H9 (cell line): ENCODE data around the gene DLD. TPM values are rescaled to one million over a fixed set of nuclear protein-coding genes. Genes with fewer than 3 reads are reported as not detected.

Experiments used
- DNase-seq: peaks from one replicate; pipeline ENCODE4 v3.0.0-alpha.2; 2017
- H2AFZ ChIP-seq: one replicate; pipeline ENCODE4 v1.6.1; 2013; ENCODE audit warnings: mild to moderate bottlenecking, low read length, control low read depth, moderate library complexity
- H2AK5ac ChIP-seq: 2 replicates; pipeline ENCODE4 v1.6.1; 2013; ENCODE audit warnings: low read length, control low read depth, mixed read lengths; ENCODE audit not compliant: insufficient read length
- H2BK120ac ChIP-seq: one replicate; pipeline ENCODE4 v1.6.1; 2013; ENCODE audit warnings: low read depth, mild to moderate bottlenecking, low read length, control low read depth, inconsistent platforms; ENCODE audit not compliant: poor library complexity, severe bottlenecking
- H2BK12ac ChIP-seq: 2 replicates; pipeline ENCODE4 v1.6.1; 2013; ENCODE audit warnings: low read length, control low read depth, mixed read lengths, low read depth; ENCODE audit not compliant: insufficient read length
- H2BK15ac ChIP-seq: 2 replicates; pipeline ENCODE4 v1.6.1; 2013; ENCODE audit warnings: low read depth, low read length, control low read depth
- H2BK20ac ChIP-seq: one replicate; pipeline ENCODE4 v1.6.1; 2013; ENCODE audit warnings: low read depth, mild to moderate bottlenecking, low read length, control low read depth, inconsistent platforms; ENCODE audit not compliant: poor library complexity, severe bottlenecking
- H2BK5ac ChIP-seq: 2 replicates; pipeline ENCODE4 v1.6.1; 2013; ENCODE audit warnings: low read length, control low read depth, mixed read lengths; ENCODE audit not compliant: insufficient read length
- H3K14ac ChIP-seq: 2 replicates; pipeline ENCODE4 v1.6.1; 2013; ENCODE audit warnings: low read length, control low read depth; ENCODE audit not compliant: insufficient read depth
- H3K18ac ChIP-seq: 2 replicates; pipeline ENCODE4 v1.6.1; 2013; ENCODE audit warnings: low read depth, mild to moderate bottlenecking, mixed read lengths, low read length, control low read depth; ENCODE audit not compliant: insufficient read length
- H3K23ac ChIP-seq: 2 replicates; pipeline ENCODE4 v1.6.1; 2013; ENCODE audit warnings: low read length, control low read depth, mixed read lengths, low read depth; ENCODE audit not compliant: insufficient read length
- H3K23me2 ChIP-seq: 2 replicates; pipeline ENCODE4 v1.6.1; 2013; ENCODE audit warnings: low read depth, mild to moderate bottlenecking, mixed read lengths, low read length, control low read depth; ENCODE audit not compliant: insufficient read length, poor library complexity, severe bottlenecking
- H3K27ac ChIP-seq: 2 replicates; pipeline ENCODE4 v1.5.1; 2013; ENCODE audit warnings: low read length, control low read depth, mixed read lengths, low read depth; ENCODE audit not compliant: insufficient read length
- H3K27me3 ChIP-seq: 2 replicates; pipeline ENCODE4 v1.6.1; 2013; ENCODE audit warnings: low read length, control low read depth, inconsistent platforms; ENCODE audit not compliant: insufficient read depth
- H3K4ac ChIP-seq: 2 replicates; pipeline ENCODE4 v1.6.1; 2013; ENCODE audit warnings: low read depth, mild to moderate bottlenecking, control low read depth, inconsistent platforms, low read length, moderate library complexity
- H3K4me1 ChIP-seq: 2 replicates; pipeline ENCODE4 v1.6.1; 2013; ENCODE audit warnings: low read length, control low read depth, inconsistent platforms; ENCODE audit not compliant: insufficient read depth
- H3K4me2 ChIP-seq: 2 replicates; pipeline ENCODE4 v1.6.1; 2013; ENCODE audit warnings: low read length, control low read depth, mixed read lengths; ENCODE audit not compliant: insufficient read length, insufficient read depth
- H3K56ac ChIP-seq: 2 replicates; pipeline ENCODE4 v1.6.1; 2013; ENCODE audit warnings: low read depth, mild to moderate bottlenecking, mixed read lengths, low read length, control low read depth; ENCODE audit not compliant: insufficient read length
- H3K79me1 ChIP-seq: 2 replicates; pipeline ENCODE4 v1.6.1; 2013; ENCODE audit warnings: low read depth, mild to moderate bottlenecking, moderate library complexity, low read length, control low read depth, inconsistent platforms; ENCODE audit not compliant: insufficient read depth, poor library complexity, severe bottlenecking
- H3K79me2 ChIP-seq: 2 replicates; pipeline ENCODE4 v1.6.1; 2013; ENCODE audit warnings: low read length, control low read depth, inconsistent platforms; ENCODE audit not compliant: insufficient read depth
- H3K9ac ChIP-seq: 2 replicates; pipeline ENCODE4 v1.6.1; 2013; ENCODE audit warnings: low read length, control low read depth, mixed read lengths; ENCODE audit not compliant: insufficient read length; ENCODE audit errors: extremely low read depth
- H3K9me3 ChIP-seq: one replicate; pipeline ENCODE4 v1.6.1; 2013; ENCODE audit warnings: low read depth, low read length, inconsistent platforms; ENCODE audit not compliant: control insufficient read depth
- H3T11ph ChIP-seq: one replicate; pipeline ENCODE4 v1.6.1; 2013; ENCODE audit warnings: mild to moderate bottlenecking, low read length, control low read depth, inconsistent platforms
- H4K20me1 ChIP-seq: one replicate; pipeline ENCODE4 v1.6.1; 2013; ENCODE audit not compliant: control insufficient read depth, insufficient read length, insufficient read depth
- H4K5ac ChIP-seq: 2 replicates; pipeline ENCODE4 v1.6.1; 2013; ENCODE audit warnings: low read depth, mild to moderate bottlenecking, mixed read lengths, low read length, control low read depth; ENCODE audit not compliant: insufficient read length
- H4K8ac ChIP-seq: replicated peaks from 2 replicates; pipeline ENCODE4 v1.6.1; 2013; ENCODE audit warnings: low read length, control low read depth, mixed read lengths, low read depth; ENCODE audit not compliant: insufficient read length
- H4K91ac ChIP-seq: 2 replicates; pipeline ENCODE4 v1.6.1; 2013; ENCODE audit warnings: low read depth, mild to moderate bottlenecking, moderate library complexity, mixed read lengths, low read length, control low read depth; ENCODE audit not compliant: insufficient read length
- H3K27ac Mint-ChIP-seq, 3 experiments: 2 replicates in 2 of 3; 3 replicates in 1 of 3; pipeline ENCODE4 v1.8.0; 2020 to 2021; ENCODE audit warnings: mixed read lengths in 3 of 3, mild to moderate bottlenecking in 1 of 3, moderate library complexity in 1 of 3
- H3K27me3 Mint-ChIP-seq: 2 replicates; pipeline ENCODE4 v1.8.0; 2021; ENCODE audit warnings: low read depth, mild to moderate bottlenecking, moderate library complexity, mixed read lengths
- H3K36me3 Mint-ChIP-seq, 3 experiments: 2 replicates in 2 of 3; 3 replicates in 1 of 3; pipeline ENCODE4 v1.8.0; 2020 to 2021; ENCODE audit warnings: low read depth in 3 of 3, mixed read lengths in 3 of 3; ENCODE audit not compliant: insufficient read depth in 1 of 3
- H3K4me1 Mint-ChIP-seq, 2 experiments: 2 replicates each; pipeline ENCODE4 v1.8.0; 2020; ENCODE audit warnings: mixed read lengths in 2 of 2
- H3K4me3 Mint-ChIP-seq, 2 experiments: 2 replicates in 1 of 2; 3 replicates in 1 of 2; pipeline ENCODE4 v1.8.0; 2020 to 2021; ENCODE audit warnings: mild to moderate bottlenecking in 2 of 2, mixed read lengths in 2 of 2, moderate library complexity in 1 of 2
- H3K9me3 Mint-ChIP-seq, 2 experiments: 2 replicates in 1 of 2; 3 replicates in 1 of 2; pipeline ENCODE4 v1.8.0; 2020; ENCODE audit warnings: mild to moderate bottlenecking in 2 of 2, mixed read lengths in 2 of 2, moderate library complexity in 1 of 2
- WGBS: extraction: QIAGEN DNeasy Blood & Tissue Kit; methylation state at CpG from one replicate; pipeline ENCODE4 v1.1.7; 2013; ENCODE audit warnings: missing lambda C conversion rate, low lambda C conversion rate, mixed read lengths; ENCODE audit not compliant: insufficient read length; ENCODE audit errors: extremely low coverage; 5-methylcytosine and 5-hydroxymethylcytosine counted together
- total RNA-seq: library from RNA; stranded (reverse); gene quantifications from 2 replicates; pipeline ENCODE4 v1.2.1, GENCODE V29; 2021
- TF ChIP-seq, protein P1 (sequence below): fragments of 200-600 bp; sonication (generic); conservative IDR thresholded peaks from 3 replicates; pipeline ENCODE4 v1.8.0; 2021; ENCODE audit warnings: antibody characterized with exemption, mild to moderate bottlenecking

DLD gene
- total RNA-seq, 1 experiment from 2014 or later, result 93.7 TPM

DNA sequence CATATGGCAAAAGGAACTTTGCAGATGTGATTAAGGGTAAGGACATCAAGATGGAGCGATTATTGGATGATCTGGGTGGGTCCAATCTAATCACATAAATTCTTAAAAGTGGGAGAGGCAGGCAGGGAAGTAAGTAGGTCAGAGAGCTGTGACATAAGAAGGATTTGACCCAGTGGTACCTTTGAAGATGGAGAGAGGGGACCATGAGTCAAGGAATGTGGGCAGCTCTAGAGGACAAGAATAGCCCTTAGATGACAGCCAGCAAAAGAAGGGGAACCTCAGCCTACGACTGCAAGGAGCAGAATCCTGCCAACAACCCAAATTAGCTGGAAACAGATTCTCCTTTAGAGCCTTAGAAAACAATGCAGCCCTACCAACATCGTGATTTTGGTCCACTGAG, 77.5 kb downstream of the DLD start:
- no peak overlapping the region for H3K56ac ChIP-seq

More for the DNA sequence above, 77.5 kb downstream of the DLD start:
- no peak overlapping the region for H3K27ac Mint-ChIP-seq
- Histone ChIP-seq H2BK120ac (no peak overlapping the region), H2BK12ac (no peak overlapping the region), H2BK15ac (no peak overlapping the region), H3K4me1 (no peaks in the 10 kb centered on the region; the same call in 1 of the 2 replicates), H4K8ac (no peak overlapping the region), H2BK20ac (no peak overlapping the region), H4K5ac (no peak overlapping the region), H3K79me1 (no peaks in the 10 kb centered on the region), H2AK5ac (no peak overlapping the region), H3K14ac (no peak overlapping the region), H2AFZ (no peak overlapping the region), H3K79me2 (no peaks in the 10 kb centered on the region), H3K9ac (no peak overlapping the region), H4K91ac (no peak overlapping the region), H3T11ph (no peak overlapping the region), H2BK5ac (no peak overlapping the region), H3K23ac (no peak overlapping the region), H4K20me1 (no peaks in the 10 kb centered on the region), H3K18ac (no peak overlapping the region), H3K9me3 (no peaks in the 10 kb centered on the region), H3K27ac (no peak overlapping the region), H3K27me3 (no peaks in the 10 kb centered on the region), H3K23me2 (no peaks in the 10 kb centered on the region), H3K4ac (no peak overlapping the region), H3K4me2 (no peak overlapping the region)
- H3K4me3 Mint-ChIP-seq, result no peak overlapping the region
- DNase-seq, result no peak
- peaks cover 11 to 56% (median 34%) of the 10 kb centered on the region in 3 experiments; a peak in 6 of 7 replicates for H3K36me3 Mint-ChIP-seq
- TF ChIP-seq, protein P1, sequence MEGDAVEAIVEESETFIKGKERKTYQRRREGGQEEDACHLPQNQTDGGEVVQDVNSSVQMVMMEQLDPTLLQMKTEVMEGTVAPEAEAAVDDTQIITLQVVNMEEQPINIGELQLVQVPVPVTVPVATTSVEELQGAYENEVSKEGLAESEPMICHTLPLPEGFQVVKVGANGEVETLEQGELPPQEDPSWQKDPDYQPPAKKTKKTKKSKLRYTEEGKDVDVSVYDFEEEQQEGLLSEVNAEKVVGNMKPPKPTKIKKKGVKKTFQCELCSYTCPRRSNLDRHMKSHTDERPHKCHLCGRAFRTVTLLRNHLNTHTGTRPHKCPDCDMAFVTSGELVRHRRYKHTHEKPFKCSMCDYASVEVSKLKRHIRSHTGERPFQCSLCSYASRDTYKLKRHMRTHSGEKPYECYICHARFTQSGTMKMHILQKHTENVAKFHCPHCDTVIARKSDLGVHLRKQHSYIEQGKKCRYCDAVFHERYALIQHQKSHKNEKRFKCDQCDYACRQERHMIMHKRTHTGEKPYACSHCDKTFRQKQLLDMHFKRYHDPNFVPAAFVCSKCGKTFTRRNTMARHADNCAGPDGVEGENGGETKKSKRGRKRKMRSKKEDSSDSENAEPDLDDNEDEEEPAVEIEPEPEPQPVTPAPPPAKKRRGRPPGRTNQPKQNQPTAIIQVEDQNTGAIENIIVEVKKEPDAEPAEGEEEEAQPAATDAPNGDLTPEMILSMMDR, result no peak
- H3K9me3 Mint-ChIP-seq, result no peaks in the 10 kb centered on the region
- WGBS, result no CpG with 5 or more reads among the region's 3 CpGs
- peaks cover 0 to 4% of the 10 kb centered on the region in 2 experiments; a peak in 2 of 4 replicates for H3K4me1 Mint-ChIP-seq
- no peaks in the 10 kb centered on the region for H3K27me3 Mint-ChIP-seq
